Measurements from ENCODE around the gene SLC5A1. TPM values are rescaled to one million over a fixed set of nuclear protein-coding genes. Genes with fewer than 3 reads are reported as not detected.
A peak's percentile ranks its signal among the peaks of the same experiment; 100 is the strongest.
"Not testable (repeated sequence)": the region's sequence is repeated elsewhere in the genome, so short reads cannot be mapped to it uniquely, and the experiment has no call there.

The SLC5A1 gene
- total and polyA plus RNA-seq, 2 experiments from 2014 or later = 0.03 TPM; not detected in 1

DNA sequence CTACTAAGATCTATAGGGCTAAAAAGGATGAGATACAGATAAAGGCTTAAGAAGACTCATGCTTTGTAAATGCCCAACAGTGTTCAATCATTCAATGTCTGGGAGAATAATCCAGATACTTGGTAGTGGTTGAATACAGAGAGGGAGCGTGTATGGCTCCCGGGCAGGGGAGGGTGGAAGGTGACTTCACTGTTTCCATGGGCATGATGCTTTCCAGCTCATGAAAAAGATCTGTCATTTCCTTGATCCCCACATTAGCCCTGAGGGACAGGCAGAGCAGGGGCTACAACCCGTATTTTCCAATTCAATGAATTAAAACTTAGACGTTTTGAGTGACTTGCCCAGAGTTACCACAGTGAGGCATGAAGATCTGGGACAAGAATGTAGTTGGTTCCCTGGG, 111.7 kb downstream of the SLC5A1 start:
- not testable (repeated sequence) for H3K27ac ChIP-seq (ENCODE audit: low read depth); H3K36me3 Mint-ChIP-seq (ENCODE audit: low read depth); H3K27me3 Mint-ChIP-seq (ENCODE audit: insufficient read depth, low read depth, poor library complexity); H3K9me3 Mint-ChIP-seq; ATAC-seq; H3K4me1 ChIP-seq (ENCODE audit: insufficient read depth); H4K20me1 ChIP-seq (replicated peaks; ENCODE audit: insufficient read depth); H3K36me3 ChIP-seq (ENCODE audit: insufficient read depth); DNase-seq (ENCODE audit: low spot score); H2AFZ ChIP-seq; H3K4me3 Mint-ChIP-seq; H3F3A ChIP-seq (replicated peaks; ENCODE audit: low read depth); H3K9me2 ChIP-seq (ENCODE audit: insufficient read depth); H3K4me3 ChIP-seq; H3K79me2 ChIP-seq (replicated peaks; ENCODE audit: insufficient read depth); H3K4me2 ChIP-seq; H3K27me3 ChIP-seq (ENCODE audit: insufficient read depth); H3K27ac Mint-ChIP-seq
- H3K4me1 Mint-ChIP-seq = peaks cover 29% of the 10 kb centered on the region

- not testable (repeated sequence) for H3K4me3 Mint-ChIP-seq; H3K9me2 ChIP-seq (ENCODE audit: insufficient read depth); DNase-seq (ENCODE audit: low spot score); H3F3A ChIP-seq (replicated peaks; ENCODE audit: low read depth); H3K27me3 ChIP-seq (ENCODE audit: insufficient read depth); H3K36me3 Mint-ChIP-seq (ENCODE audit: low read depth); H3K27me3 Mint-ChIP-seq (ENCODE audit: insufficient read depth, low read depth, poor library complexity); H3K9me3 Mint-ChIP-seq; H3K79me2 ChIP-seq (replicated peaks; ENCODE audit: insufficient read depth); H3K4me2 ChIP-seq; H3K36me3 ChIP-seq (ENCODE audit: insufficient read depth); H3K27ac Mint-ChIP-seq; H4K20me1 ChIP-seq (replicated peaks; ENCODE audit: insufficient read depth); H2AFZ ChIP-seq; H3K27ac ChIP-seq (ENCODE audit: low read depth); H3K4me1 ChIP-seq (ENCODE audit: insufficient read depth); H3K4me3 ChIP-seq
- peaks cover 20% of the 10 kb centered on the region for H3K4me1 Mint-ChIP-seq
- peak; percentile 60 for ATAC-seq
These were observed 114.6 kb downstream of the SLC5A1 start for GRCh38 chr22:32157632-32158031.

DNA sequence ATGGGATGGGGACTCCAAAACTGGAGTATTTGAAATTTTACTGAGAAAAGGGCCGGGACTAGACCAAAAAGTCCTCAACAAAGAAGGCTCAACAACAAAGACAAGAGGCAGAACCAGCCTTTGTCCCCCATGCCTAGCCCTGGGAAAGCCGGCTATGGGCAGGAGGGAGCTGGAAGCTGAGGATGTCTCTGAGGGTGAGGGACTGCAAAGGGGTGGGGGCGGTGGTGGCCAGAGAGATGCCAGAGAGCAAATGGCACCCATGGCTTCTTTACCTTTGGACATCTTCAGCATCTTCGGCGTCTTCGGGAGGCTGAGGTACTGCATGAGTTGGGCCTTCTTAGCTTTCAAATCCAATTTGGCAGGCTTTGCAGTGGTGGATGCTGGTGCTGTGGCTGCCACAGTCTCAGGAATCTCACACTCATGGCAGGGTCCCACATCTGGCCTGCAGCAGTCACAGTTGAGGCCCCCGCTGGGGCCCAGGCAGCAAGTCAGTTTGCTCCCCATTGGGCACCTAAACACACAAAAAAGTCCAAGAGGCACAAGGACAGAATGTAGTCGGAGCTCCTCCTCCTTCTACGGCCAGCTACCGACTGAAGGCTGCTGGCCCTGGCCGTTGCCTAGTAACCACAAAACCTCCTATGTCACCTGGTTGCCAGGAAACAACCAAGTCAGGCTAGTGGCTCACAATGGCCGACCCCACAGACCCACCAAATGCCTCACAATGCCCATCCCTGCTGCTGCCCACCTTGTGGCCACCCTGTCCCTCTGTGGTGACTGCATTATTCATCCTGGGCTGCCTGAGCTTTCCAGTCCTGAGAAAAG, 115.9 kb downstream of the SLC5A1 start, which contains the start of gene C22orf42:
C22orf42 (minus strand) TSS at position 592 of the 822 bp plus-strand sequence; CDS start at position 504, 88 bp downstream.
- Histone ChIP-seq H3K9me2 (ENCODE audit: insufficient read depth) (no peaks in the 10 kb centered on the region), H3F3A (replicated peaks; ENCODE audit: low read depth) (no peaks in the 10 kb centered on the region), H3K36me3 (ENCODE audit: insufficient read depth) (no peaks in the 10 kb centered on the region), H3K4me2 (no peak within 1 kb of the TSS), H3K79me2 (replicated peaks; ENCODE audit: insufficient read depth) (no peaks in the 10 kb centered on the region), H3K4me3 (no peak within 1 kb of the TSS), H4K20me1 (replicated peaks; ENCODE audit: insufficient read depth) (no peaks in the 10 kb centered on the region), H3K27me3 (ENCODE audit: insufficient read depth) (no peaks in the 10 kb centered on the region), H3K27ac (ENCODE audit: low read depth) (no peak within 1 kb of the TSS), H3K4me1 (ENCODE audit: insufficient read depth) (no peaks in the 10 kb centered on the region; the same call in 1 of the 2 replicates), H2AFZ (no peak within 1 kb of the TSS; the same call in 1 of the 2 replicates)
- ATAC-seq (peak; percentile 79), DNase-seq (ENCODE audit: low spot score) (peak; percentile 74)
- peaks cover under 1% of the 10 kb centered on the region for H3K27me3 Mint-ChIP-seq (ENCODE audit: insufficient read depth, low read depth, poor library complexity)
- H3K4me3 Mint-ChIP-seq = no peak within 1 kb of the TSS; the same call in 2 of the 3 replicates
- H3K9me3 Mint-ChIP-seq = no peaks in the 10 kb centered on the region
- H3K27ac Mint-ChIP-seq = no peak within 1 kb of the TSS
- H3K36me3 Mint-ChIP-seq (ENCODE audit: low read depth) = no peaks in the 10 kb centered on the region
- H3K4me1 Mint-ChIP-seq = peaks cover 23% of the 10 kb centered on the region
- TF ChIP-seq, protein P1, sequence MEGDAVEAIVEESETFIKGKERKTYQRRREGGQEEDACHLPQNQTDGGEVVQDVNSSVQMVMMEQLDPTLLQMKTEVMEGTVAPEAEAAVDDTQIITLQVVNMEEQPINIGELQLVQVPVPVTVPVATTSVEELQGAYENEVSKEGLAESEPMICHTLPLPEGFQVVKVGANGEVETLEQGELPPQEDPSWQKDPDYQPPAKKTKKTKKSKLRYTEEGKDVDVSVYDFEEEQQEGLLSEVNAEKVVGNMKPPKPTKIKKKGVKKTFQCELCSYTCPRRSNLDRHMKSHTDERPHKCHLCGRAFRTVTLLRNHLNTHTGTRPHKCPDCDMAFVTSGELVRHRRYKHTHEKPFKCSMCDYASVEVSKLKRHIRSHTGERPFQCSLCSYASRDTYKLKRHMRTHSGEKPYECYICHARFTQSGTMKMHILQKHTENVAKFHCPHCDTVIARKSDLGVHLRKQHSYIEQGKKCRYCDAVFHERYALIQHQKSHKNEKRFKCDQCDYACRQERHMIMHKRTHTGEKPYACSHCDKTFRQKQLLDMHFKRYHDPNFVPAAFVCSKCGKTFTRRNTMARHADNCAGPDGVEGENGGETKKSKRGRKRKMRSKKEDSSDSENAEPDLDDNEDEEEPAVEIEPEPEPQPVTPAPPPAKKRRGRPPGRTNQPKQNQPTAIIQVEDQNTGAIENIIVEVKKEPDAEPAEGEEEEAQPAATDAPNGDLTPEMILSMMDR (conservative IDR thresholded peaks at IDR 0.05; ENCODE audit: low read depth in 2 of 2) = no peak
- TF ChIP-seq REST (IDR thresholded peaks at IDR 0.05; ENCODE audit: unreplicated experiment) (no peak), JUNB (IDR thresholded peaks at IDR 0.05; ENCODE audit: unreplicated experiment) (no peak)

Data from GM23338 (cell line).